PC-3 (cell line): ENCODE measurements around the gene MOB2.

ENCODE experiments used
- CTCF ChIP-seq: fragments of 300-600 bp; sonication (generic); conservative IDR thresholded peaks from 2 replicates; pipeline ENCODE4 v1.5.1; 2017; ENCODE audit warnings: antibody characterized with exemption, low read depth, mild to moderate bottlenecking, low read length
- EZH2 ChIP-seq: fragments of 300-600 bp; sonication (generic); IDR thresholded peaks from one replicate; pipeline ENCODE4 v1.6.1; 2017; ENCODE audit warnings: antibody characterized with exemption, mild to moderate bottlenecking, low read length; ENCODE audit not compliant: unreplicated experiment
- EZH2phosphoT487 ChIP-seq: fragments of 300-600 bp; sonication (generic); IDR thresholded peaks from 2 replicates; pipeline ENCODE4 v1.6.1; 2018; ENCODE audit warnings: mild to moderate bottlenecking, antibody characterized with exemption, low read length, borderline replicate concordance

GRCh38 chr11:1480191-1480554, 6.4 kb downstream of the MOB2 start:
- TF ChIP-seq CTCF (no peak), EZH2 (no peak), EZH2phosphoT487 (no peak)
